ENCODE data around the gene DCPS.
"Not testable (repeated sequence)": the region's sequence is repeated elsewhere in the genome, so short reads cannot be mapped to it uniquely, and the experiment has no call there.

Gene DCPS

GRCh38 chr11:126345759-126346585 is 42.1 kb downstream of the DCPS start:
- DNase-seq (ENCODE audit: low spot score), result no peak

- DNase-seq (ENCODE audit: low spot score), result no peak
Observed at GRCh38 chr11:126346586-126346940, 42.7 kb downstream of the DCPS start.

GRCh38 chr11:126346946-126347345 is 43.1 kb downstream of the DCPS start:
- DNase-seq (ENCODE audit: low spot score), result not testable (repeated sequence)

- no peak for DNase-seq (ENCODE audit: low spot score)
Observed at GRCh38 chr11:126347751-126348668, 44.1 kb downstream of the DCPS start.

- no peak for DNase-seq (ENCODE audit: low spot score)
Observed at GRCh38 chr11:126348806-126349582, 45.1 kb downstream of the DCPS start.

GRCh38 chr11:126350836-126351235 is 47.0 kb downstream of the DCPS start:
- no peak for DNase-seq (ENCODE audit: low spot score)

GRCh38 chr11:126352163-126352562 is 48.3 kb downstream of the DCPS start:
- DNase-seq (ENCODE audit: low spot score), result no peak

GRCh38 chr11:126352934-126353801 is 49.3 kb downstream of the DCPS start:
- no peak for DNase-seq (ENCODE audit: low spot score)

- DNase-seq (ENCODE audit: low spot score), result no peak
Observed at GRCh38 chr11:126354631-126355323, 50.9 kb downstream of the DCPS start.

GRCh38 chr11:126355324-126355925 is 51.6 kb downstream of the DCPS start, which contains the start of gene ST3GAL4:
Gene ST3GAL4 (plus strand): TSS chr11:126355686. CDS start chr11:126406156, 50,470 bp downstream.
- DNase-seq (ENCODE audit: low spot score), result peak; percentile 69

- no peak for DNase-seq (ENCODE audit: low spot score)
Observed at GRCh38 chr11:126355926-126356897, 52.4 kb downstream of the DCPS start.

GRCh38 chr11:126357055-126357962 is 53.4 kb downstream of the DCPS start:
- DNase-seq (ENCODE audit: low spot score), result no peak

GRCh38 chr11:126357969-126358762 is 54.3 kb downstream of the DCPS start:
- DNase-seq (ENCODE audit: low spot score), result no peak

- DNase-seq (ENCODE audit: low spot score), result no peak
Observed at GRCh38 chr11:126358763-126359160, 54.9 kb downstream of the DCPS start.

GRCh38 chr11:126359431-126360048 is 55.7 kb downstream of the DCPS start:
- no peak for DNase-seq (ENCODE audit: low spot score)

- DNase-seq (ENCODE audit: low spot score), result no peak
Observed at GRCh38 chr11:126360049-126360446, 56.2 kb downstream of the DCPS start.
